Glutamatergic neuron (in vitro differentiated cells): ENCODE measurements around the gene KL. TPM values are rescaled to one million over a fixed set of nuclear protein-coding genes. Genes with fewer than 3 reads are reported as not detected.

Experiments used
- DNase-seq: peaks from one replicate; pipeline ENCODE4 v3.0.0; 2022
- H3K27ac Mint-ChIP-seq: one replicate; pipeline ENCODE4 v1.8.0; 2020; ENCODE audit warnings: mild to moderate bottlenecking, mixed read lengths, inconsistent platforms; ENCODE audit not compliant: unreplicated experiment
- H3K27me3 Mint-ChIP-seq: one replicate; pipeline ENCODE4 v1.8.0; 2020; ENCODE audit warnings: mild to moderate bottlenecking, moderate library complexity, mixed read lengths, inconsistent platforms; ENCODE audit not compliant: unreplicated experiment
- H3K36me3 Mint-ChIP-seq: one replicate; pipeline ENCODE4 v1.8.0; 2020; ENCODE audit warnings: mild to moderate bottlenecking, mixed read lengths, inconsistent platforms; ENCODE audit not compliant: unreplicated experiment
- H3K4me1 Mint-ChIP-seq: one replicate; pipeline ENCODE4 v1.8.0; 2020; ENCODE audit warnings: mild to moderate bottlenecking, low read depth, mixed read lengths, inconsistent platforms; ENCODE audit not compliant: unreplicated experiment
- H3K4me3 Mint-ChIP-seq: one replicate; pipeline ENCODE4 v1.8.0; 2020; ENCODE audit warnings: mild to moderate bottlenecking, mixed read lengths, inconsistent platforms; ENCODE audit not compliant: unreplicated experiment
- H3K9me3 Mint-ChIP-seq: one replicate; pipeline ENCODE4 v1.8.0; 2020; ENCODE audit warnings: mild to moderate bottlenecking, moderate library complexity, mixed read lengths, inconsistent platforms; ENCODE audit not compliant: unreplicated experiment
- total RNA-seq: library from RNA; stranded (reverse); fragmentation: NEBNext Ultra II Directional; extraction: Animal tissue kit (Norgen Biotek cat#: 25700); gene quantifications from one replicate; pipeline ENCODE4 v1.2.1, GENCODE V29; 2021; ENCODE audit not compliant: unreplicated experiment
- TF ChIP-seq, protein P1 (sequence below): fragments of 200-600 bp; sonication (generic); IDR thresholded peaks from one replicate; pipeline ENCODE4 v1.5.0; 2021; ENCODE audit not compliant: partially characterized antibody, unreplicated experiment

KL gene
- total RNA-seq, 1 donor from 2014 or later, result not detected

DNA sequence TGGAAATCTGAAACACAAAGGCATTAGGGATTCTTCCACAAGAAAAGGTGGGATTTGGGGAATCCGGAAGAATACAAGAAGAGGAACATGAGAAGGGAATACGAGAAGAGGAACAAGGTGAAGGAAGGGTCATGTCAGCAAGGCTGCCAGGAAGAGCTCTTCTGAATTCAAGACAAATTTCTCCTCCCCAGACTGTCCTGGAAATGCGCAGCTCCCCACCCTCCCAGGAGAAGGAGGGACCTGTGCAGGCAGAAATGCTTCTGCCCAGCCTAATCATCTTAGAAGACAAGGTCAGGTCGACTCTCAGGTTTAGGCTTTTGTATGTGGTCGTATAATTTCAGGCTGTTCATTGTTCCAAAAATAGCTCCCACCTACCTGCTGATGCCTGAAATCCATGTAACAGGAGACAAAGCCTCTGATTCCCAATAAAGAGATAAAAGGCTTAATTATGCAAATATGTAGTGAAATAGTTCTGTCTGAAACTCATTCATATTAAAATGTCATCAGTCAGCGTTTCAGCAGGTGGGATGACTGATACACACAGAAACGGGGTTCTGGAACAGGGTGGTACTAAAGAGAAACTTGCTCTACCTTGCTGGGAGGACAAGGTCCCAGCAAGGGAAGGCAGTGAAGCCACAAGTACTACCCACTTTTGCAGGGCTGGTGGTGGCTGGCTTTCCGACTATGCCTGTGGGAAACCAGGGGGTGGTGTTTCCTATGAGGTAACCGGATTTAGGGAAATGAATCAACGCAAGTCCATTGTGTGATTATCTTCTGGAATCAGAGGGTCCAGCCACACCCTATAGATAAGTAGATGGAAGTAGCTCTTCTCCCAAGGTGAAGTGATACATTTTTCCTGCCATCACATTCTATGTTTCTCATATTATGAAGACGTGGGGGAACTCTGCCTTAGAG, 76.1 kb downstream of the KL start:
- DNase-seq, result no peak
- H3K4me1 Mint-ChIP-seq, result no peaks in the 10 kb centered on the region
- TF ChIP-seq, protein P1, sequence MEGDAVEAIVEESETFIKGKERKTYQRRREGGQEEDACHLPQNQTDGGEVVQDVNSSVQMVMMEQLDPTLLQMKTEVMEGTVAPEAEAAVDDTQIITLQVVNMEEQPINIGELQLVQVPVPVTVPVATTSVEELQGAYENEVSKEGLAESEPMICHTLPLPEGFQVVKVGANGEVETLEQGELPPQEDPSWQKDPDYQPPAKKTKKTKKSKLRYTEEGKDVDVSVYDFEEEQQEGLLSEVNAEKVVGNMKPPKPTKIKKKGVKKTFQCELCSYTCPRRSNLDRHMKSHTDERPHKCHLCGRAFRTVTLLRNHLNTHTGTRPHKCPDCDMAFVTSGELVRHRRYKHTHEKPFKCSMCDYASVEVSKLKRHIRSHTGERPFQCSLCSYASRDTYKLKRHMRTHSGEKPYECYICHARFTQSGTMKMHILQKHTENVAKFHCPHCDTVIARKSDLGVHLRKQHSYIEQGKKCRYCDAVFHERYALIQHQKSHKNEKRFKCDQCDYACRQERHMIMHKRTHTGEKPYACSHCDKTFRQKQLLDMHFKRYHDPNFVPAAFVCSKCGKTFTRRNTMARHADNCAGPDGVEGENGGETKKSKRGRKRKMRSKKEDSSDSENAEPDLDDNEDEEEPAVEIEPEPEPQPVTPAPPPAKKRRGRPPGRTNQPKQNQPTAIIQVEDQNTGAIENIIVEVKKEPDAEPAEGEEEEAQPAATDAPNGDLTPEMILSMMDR, result no peak
- H3K9me3 Mint-ChIP-seq, result peaks cover 6% of the 10 kb centered on the region
- peaks cover 2% of the 10 kb centered on the region for H3K27me3 Mint-ChIP-seq
- peaks cover 7% of the 10 kb centered on the region for H3K36me3 Mint-ChIP-seq
- H3K27ac Mint-ChIP-seq, result no peak overlapping the region
- no peak overlapping the region for H3K4me3 Mint-ChIP-seq

DNA sequence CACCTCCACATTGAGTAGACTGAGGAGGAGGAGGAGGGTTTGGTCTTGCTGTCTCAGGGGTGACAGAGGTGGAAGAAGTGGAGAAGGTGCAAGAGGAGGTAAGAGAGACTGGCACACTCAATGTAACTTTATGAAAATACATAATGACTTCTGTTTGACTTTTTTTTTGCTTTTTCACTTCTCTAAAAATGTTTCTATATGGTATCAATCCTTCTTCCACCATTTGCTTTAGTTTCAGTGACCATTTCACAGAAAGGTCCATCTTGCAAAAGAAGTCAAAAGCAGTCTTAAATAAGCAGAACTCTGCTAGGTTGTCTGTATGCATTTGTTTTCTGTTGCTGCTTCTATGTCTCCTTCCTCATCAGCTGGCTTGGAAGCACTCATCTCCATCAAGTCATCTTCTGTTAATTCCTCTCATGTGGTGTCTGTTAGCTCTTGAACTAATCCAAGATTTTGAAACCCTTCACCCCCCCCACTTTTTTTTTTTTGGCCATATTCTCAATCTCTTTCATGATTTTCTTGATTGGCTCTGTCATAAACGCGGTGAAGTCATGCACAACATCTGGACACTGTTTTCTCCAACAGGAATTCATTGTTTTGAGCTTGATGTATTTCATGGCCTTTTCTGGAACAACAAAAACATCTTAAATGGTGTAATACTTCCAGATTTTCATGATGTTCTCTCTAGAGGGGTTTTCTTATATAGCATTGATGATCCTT, 80.8 kb downstream of the KL start:
- TF ChIP-seq, protein P1, result no peak
- Mint-ChIP-seq H3K36me3 (peaks cover 4% of the 10 kb centered on the region), H3K27ac (no peak overlapping the region), H3K4me1 (no peaks in the 10 kb centered on the region), H3K27me3 (no peaks in the 10 kb centered on the region), H3K4me3 (no peak overlapping the region), H3K9me3 (peaks cover 6% of the 10 kb centered on the region)
- DNase-seq, result no peak

DNA sequence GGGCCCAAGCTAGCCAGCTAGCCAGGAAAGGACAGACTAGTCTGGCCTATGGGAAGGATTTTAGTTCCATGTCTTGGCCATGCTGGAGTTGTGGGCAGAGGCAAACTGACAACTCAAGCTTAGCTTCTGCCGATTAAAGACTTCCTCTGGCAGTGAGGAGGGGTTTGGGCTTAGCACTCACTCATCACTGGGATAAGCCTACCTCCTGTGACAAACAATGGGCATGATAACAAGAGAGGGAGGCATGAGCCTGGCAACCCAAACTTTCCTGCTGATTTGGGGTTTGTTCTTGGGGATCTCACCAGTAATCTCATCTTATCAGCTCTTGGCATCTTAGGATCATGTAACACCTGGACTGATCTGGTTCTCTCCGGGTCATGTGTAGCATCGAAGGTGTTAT, 83.6 kb downstream of the KL start:
- Mint-ChIP-seq H3K9me3 (no peaks in the 10 kb centered on the region), H3K4me3 (no peak overlapping the region), H3K4me1 (no peaks in the 10 kb centered on the region), H3K36me3 (no peaks in the 10 kb centered on the region), H3K27me3 (no peaks in the 10 kb centered on the region), H3K27ac (no peak overlapping the region)
- no peak for DNase-seq
- TF ChIP-seq, protein P1, result no peak

DNA sequence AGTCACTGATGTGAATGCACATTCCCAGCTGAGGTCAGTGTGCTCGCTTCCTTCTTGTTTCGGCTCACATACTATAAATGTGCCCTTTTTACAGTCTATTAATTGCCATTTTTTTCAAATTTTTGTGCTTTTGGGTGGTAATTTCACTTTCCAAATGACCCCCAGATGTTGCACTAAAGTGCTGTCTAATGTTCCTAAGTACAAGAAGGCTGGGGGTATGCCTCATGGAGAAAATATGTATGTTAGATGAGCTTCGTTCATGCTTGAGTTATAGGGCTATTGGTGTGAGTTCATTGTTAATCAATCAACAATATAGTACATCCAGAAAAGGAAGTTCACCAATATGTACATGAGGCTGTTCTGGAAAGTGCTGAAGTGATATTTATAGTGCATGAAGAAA, 84.7 kb downstream of the KL start:
- H3K27me3 Mint-ChIP-seq, result no peaks in the 10 kb centered on the region
- no peaks in the 10 kb centered on the region for H3K9me3 Mint-ChIP-seq
- no peak for DNase-seq
- H3K27ac Mint-ChIP-seq, result no peak overlapping the region
- H3K4me3 Mint-ChIP-seq, result no peak overlapping the region
- TF ChIP-seq, protein P1, result no peak
- H3K4me1 Mint-ChIP-seq, result no peaks in the 10 kb centered on the region
- H3K36me3 Mint-ChIP-seq, result no peaks in the 10 kb centered on the region

DNA sequence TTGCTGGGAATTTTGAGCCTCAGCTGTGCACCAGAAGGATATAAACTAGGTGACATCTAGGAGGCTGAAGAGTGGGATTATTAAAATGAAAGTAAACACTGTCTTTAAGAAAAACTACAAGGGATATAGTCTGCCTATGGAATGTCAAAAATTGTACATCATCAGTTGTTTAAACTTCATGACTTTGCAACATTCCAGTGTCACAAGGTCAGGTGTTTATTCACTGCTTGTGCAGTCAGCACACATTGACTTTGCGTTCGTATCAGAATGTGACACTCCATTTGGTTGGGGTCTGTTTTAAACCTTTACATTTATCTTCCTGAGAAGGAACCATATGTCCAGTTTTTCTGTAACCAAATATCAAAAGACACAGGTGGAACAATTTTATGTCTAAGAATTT, 85.6 kb downstream of the KL start:
- Mint-ChIP-seq H3K9me3 (no peaks in the 10 kb centered on the region), H3K27ac (no peak overlapping the region), H3K27me3 (no peaks in the 10 kb centered on the region), H3K4me1 (no peaks in the 10 kb centered on the region), H3K4me3 (no peak overlapping the region), H3K36me3 (peaks cover 6% of the 10 kb centered on the region)
- DNase-seq, result no peak
- TF ChIP-seq, protein P1, result no peak
